Colonic mucosa (tissue), 4 donors: Measurements from ENCODE around the gene SHISA8. TPM values are rescaled to one million over a fixed set of nuclear protein-coding genes. Genes with fewer than 3 reads are reported as not detected.
A peak's percentile ranks its signal among the peaks of the same experiment; 100 is the strongest.

Experiments used
- DNase-seq: peaks from one replicate; pipeline ENCODE4 v3.0.0-alpha.2; 2020
- H3K27ac ChIP-seq: fragments of 200-600 bp; one replicate; pipeline ENCODE4 v1.8.0; 2021
- H3K27me3 ChIP-seq: fragments of 200-600 bp; one replicate; pipeline ENCODE4 v1.8.0; 2021
- H3K36me3 ChIP-seq: fragments of 200-600 bp; one replicate; pipeline ENCODE4 v1.8.0; 2021
- H3K4me1 ChIP-seq: fragments of 200-600 bp; one replicate; pipeline ENCODE4 v1.8.0; 2021; ENCODE audit warnings: mild to moderate bottlenecking
- H3K4me3 ChIP-seq: fragments of 200-600 bp; one replicate; pipeline ENCODE4 v1.8.0; 2021
- H3K9ac ChIP-seq, 2 donors: one replicate each; pipeline ENCODE4 v1.7.0; 2013; ENCODE audit warnings: control low read depth in 2 of 2, low read depth in 2 of 2, low read length in 2 of 2
- H3K9me3 ChIP-seq: fragments of 200-600 bp; one replicate; pipeline ENCODE4 v1.8.0; 2021
- CTCF ChIP-seq: fragments of 200-600 bp; IDR thresholded peaks from one replicate; pipeline ENCODE4 v1.8.0; 2022; ENCODE audit warnings: antibody characterized with exemption, mild to moderate bottlenecking
- intact Hi-C: fragments of 100-400 bp; cut with DNase I; formaldehyde crosslinking; loops from one replicate; pipeline ENCODE4 v1.14.1; 2022
- total RNA-seq, 2 donors: library from RNA; stranded (reverse); fragmentation: NEBNext Ultra II Directional in 1 of 2; extraction: Animal tissue kit (Norgen Biotek cat#: 25700) in 1 of 2; gene quantifications; one replicate each; pipeline ENCODE4 v1.2.1, GENCODE V29; 2021
- donor health status: healthy.
- donor health status: DM: no; HTN: no; CAD: no.
- donor health status: DM: no; HTN: no; CAD: no.

SHISA8 gene
- total RNA-seq, 2 donors from 2014 or later = not detected

DNA sequence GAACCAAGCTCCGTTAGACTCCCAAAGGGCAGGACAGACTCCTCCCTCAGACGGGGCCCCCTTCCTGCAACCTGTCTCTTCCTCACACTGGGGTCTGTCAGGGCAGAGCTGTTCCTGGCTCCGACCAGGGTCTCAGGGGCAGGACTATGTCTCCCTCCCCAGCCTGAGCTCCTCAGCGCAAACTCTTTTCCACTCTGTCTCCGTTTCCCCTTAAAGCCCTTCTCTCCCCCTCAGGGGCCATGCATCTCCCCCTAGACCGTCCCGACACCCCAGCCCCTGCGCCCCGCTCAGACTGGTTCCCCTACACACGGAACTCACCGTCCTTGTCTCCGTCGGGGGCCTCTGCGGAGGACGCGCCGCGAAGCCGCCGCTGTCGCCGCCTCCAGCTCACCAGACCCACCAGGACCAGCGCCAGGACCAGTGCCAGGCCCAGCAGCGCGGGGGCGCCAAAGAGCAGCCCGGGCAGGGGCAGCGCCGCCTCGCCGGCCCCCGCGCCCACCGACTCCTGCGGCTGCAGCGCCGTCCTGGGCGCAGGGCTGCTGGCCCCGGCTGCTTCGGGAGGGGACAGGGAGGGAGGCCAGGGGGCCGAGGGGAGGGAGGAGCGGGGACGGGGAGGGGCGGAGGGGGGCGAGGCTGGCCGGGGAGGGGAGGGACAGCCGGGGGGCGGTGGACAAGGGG, 11.0 kb upstream of the SHISA8 start:
- DNase-seq = peak; percentile 82
- Histone ChIP-seq H3K4me1 (no peaks in the 10 kb centered on the region), H3K9ac (peak overlapping the region; percentile 40 to 73), H3K9me3 (no peaks in the 10 kb centered on the region), H3K4me3 (peak overlapping the region; percentile 51), H3K36me3 (no peaks in the 10 kb centered on the region), H3K27ac (no peak overlapping the region), H3K27me3 (peaks cover 18% of the 10 kb centered on the region)
- intact Hi-C loops = no loop called here
- TF ChIP-seq CTCF = peak; percentile 60

GRCh38 chr22:41923595-41924276, 8.9 kb upstream of the SHISA8 start:
- H3K4me3 ChIP-seq = no peak overlapping the region
- peaks cover 18% of the 10 kb centered on the region for H3K27me3 ChIP-seq
- intact Hi-C loops = no loop called here
- H3K36me3 ChIP-seq = no peaks in the 10 kb centered on the region
- no peak overlapping the region for H3K27ac ChIP-seq
- TF ChIP-seq CTCF = no peak
- no peak overlapping the region for H3K9ac ChIP-seq
- no peaks in the 10 kb centered on the region for H3K9me3 ChIP-seq
- H3K4me1 ChIP-seq = no peaks in the 10 kb centered on the region
- DNase-seq = no peak

DNA sequence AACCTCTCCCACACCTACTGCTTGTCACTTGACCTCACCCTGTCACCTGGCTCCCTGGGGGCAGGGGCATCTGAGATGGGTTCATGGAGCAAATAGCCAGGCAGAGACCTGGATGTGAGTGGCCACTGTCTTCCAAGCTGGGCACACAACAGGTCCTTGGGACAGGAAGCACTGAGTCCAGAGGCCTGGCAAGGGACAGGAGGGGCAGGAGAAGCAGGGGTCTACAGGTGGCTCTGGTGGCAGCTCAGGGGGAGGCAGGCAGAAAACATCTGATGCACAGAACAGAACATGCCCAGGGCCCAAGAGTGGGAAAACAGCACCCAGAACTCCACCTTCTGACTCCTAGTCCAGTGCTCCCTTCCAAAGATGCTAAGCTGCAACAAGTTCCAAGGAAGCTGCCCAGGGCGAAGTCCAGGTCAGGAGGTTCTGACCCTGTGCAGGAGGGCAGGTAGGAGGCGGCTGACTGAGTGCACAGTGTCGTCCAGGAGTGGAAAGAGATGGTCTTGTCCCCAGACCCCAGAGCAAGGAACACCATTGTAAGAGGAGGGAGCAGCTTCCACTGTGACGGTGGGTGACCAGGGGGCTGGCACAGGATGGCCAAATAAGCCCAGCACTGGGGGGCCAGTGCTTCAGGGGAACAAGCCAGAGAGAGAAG, 8.2 kb upstream of the SHISA8 start:
- Histone ChIP-seq H3K27ac (no peak overlapping the region), H3K9ac (no peak overlapping the region), H3K4me1 (no peaks in the 10 kb centered on the region), H3K9me3 (no peaks in the 10 kb centered on the region), H3K27me3 (peaks cover 18% of the 10 kb centered on the region), H3K4me3 (no peak overlapping the region), H3K36me3 (no peaks in the 10 kb centered on the region)
- DNase-seq = no peak
- no peak for TF ChIP-seq CTCF
- intact Hi-C loops = no loop called here

GRCh38 chr22:41922328-41922727, 7.5 kb upstream of the SHISA8 start:
- TF ChIP-seq CTCF = no peak
- no peak for DNase-seq
- Histone ChIP-seq H3K27me3 (peaks cover 23% of the 10 kb centered on the region), H3K4me3 (no peak overlapping the region), H3K36me3 (no peaks in the 10 kb centered on the region), H3K27ac (no peak overlapping the region), H3K9ac (no peak overlapping the region), H3K9me3 (no peaks in the 10 kb centered on the region), H3K4me1 (no peaks in the 10 kb centered on the region)
- intact Hi-C loops = no loop called here

DNA sequence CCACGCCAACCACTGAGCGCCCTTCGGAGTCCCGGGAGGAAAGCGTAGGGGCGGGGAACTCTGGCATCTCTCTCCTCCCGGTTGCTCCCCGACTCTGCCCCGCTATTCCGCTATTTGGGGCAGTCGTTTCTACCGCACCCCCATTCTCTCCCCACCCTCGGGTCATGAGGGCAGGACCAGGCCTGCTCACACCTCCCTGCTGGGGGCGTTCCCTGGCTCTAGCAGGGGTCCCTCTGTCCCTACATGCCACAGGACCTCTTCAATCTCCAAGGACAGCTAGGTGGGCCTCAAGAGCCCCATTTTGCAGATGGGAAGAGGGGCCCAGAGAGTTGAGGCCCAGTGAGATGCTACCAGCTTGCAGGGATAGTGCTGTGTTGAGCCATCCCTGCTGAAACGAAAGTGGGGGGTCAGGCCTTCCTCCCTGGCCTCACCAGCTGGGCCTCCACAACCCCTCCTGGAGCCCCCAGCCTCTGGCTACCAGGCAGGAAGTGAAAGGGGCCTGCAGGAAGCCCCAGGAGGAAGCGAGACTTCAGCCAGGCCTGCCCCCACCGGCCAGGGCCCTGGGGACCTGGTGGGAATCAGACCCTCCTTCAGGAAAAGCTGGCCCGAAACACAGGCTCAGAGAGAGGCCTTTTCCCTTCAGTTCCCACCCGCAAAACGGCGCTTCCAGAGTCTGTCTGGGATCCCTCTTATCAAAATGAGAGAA, 5.5 kb upstream of the SHISA8 start:
- H3K9ac ChIP-seq = peak overlapping the region in 1 of 2 donors; percentile 16
- intact Hi-C loops = no loop called here
- H3K4me3 ChIP-seq = peak overlapping the region; percentile 42
- no peak overlapping the region for H3K27ac ChIP-seq
- H3K9me3 ChIP-seq = no peaks in the 10 kb centered on the region
- H3K4me1 ChIP-seq = no peaks in the 10 kb centered on the region
- DNase-seq = no peak
- TF ChIP-seq CTCF = no peak
- H3K36me3 ChIP-seq = no peaks in the 10 kb centered on the region
- peaks cover 23% of the 10 kb centered on the region for H3K27me3 ChIP-seq
